Stimulated activated CD8-positive, alpha-beta memory T cell treated with anti-CD3 and anti-CD28 coated beads, Interleukin-4, amount 100 ng/mL, for 1 hour (primary cell): ENCODE results near the gene LYSMD1.

Experiments
- DNase-seq, 2 donors: peaks; one replicate each; pipeline ENCODE4 v3.0.0-alpha.2; 2020; ENCODE audit warnings: low read depth in 2 of 2, low spot score in 1 of 2

The LYSMD1 gene

GRCh38 chr1:151175863-151176262 lies 10.2 kb upstream of the LYSMD1 start, which contains the start of gene TMOD4:
TSS of gene TMOD4 (minus strand) at chr1:151175981. CDS start at chr1:151174875, 1,106 bp downstream.
- DNase-seq: no peak

GRCh38 chr1:151175041-151175741 lies 9.5 kb upstream of the LYSMD1 start:
- DNase-seq: no peak

GRCh38 chr1:151171190-151171589 lies 5.5 kb upstream of the LYSMD1 start:
- DNase-seq: no peak

- no peak for DNase-seq
These were observed 1.4 kb upstream of the LYSMD1 start for GRCh38 chr1:151167116-151167515.

GRCh38 chr1:151166505-151166956 lies 829 bp upstream of the LYSMD1 start:
- no peak for DNase-seq

GRCh38 chr1:151165281-151165737 lies 393 bp downstream of the LYSMD1 start:
- DNase-seq: no peak

GRCh38 chr1:151164732-151165280 lies 896 bp downstream of the LYSMD1 start:
- no peak for DNase-seq

GRCh38 chr1:151159373-151159772 lies 6.3 kb downstream of the LYSMD1 start:
- DNase-seq: no peak

GRCh38 chr1:151158751-151159251 lies 6.9 kb downstream of the LYSMD1 start:
- no peak for DNase-seq

GRCh38 chr1:151158326-151158725 lies 7.4 kb downstream of the LYSMD1 start:
- DNase-seq: no peak

- peak in 1 of 2 donors; percentile 34 for DNase-seq
These were observed 8.6 kb downstream of the LYSMD1 start for GRCh38 chr1:151157067-151157531.

GRCh38 chr1:151156515-151156819 lies 9.2 kb downstream of the LYSMD1 start, which contains the start of gene TNFAIP8L2:
TSS of gene TNFAIP8L2 (plus strand) at chr1:151156649. CDS start at chr1:151158698, 2,049 bp downstream.
- peak; percentile 56 to 60 for DNase-seq

- DNase-seq: no peak
These were observed 18.0 kb downstream of the LYSMD1 start for GRCh38 chr1:151147665-151148064.

- no peak for DNase-seq
These were observed 18.6 kb downstream of the LYSMD1 start for GRCh38 chr1:151147132-151147503.

- DNase-seq: peak; percentile 66 to 77
These were observed 19.1 kb downstream of the LYSMD1 start, which contains the start of gene SEMA6C for GRCh38 chr1:151146412-151147131. TSS of gene SEMA6C (minus strand) at chr1:151146631. CDS start at chr1:151142621, 4,010 bp downstream.

GRCh38 chr1:151146072-151146411 lies 19.7 kb downstream of the LYSMD1 start:
- no peak for DNase-seq

GRCh38 chr1:151145304-151146071 lies 20.2 kb downstream of the LYSMD1 start:
- no peak for DNase-seq

GRCh38 chr1:151144474-151145303 lies 21.0 kb downstream of the LYSMD1 start:
- no peak for DNase-seq

- no peak for DNase-seq
These were observed 21.7 kb downstream of the LYSMD1 start for GRCh38 chr1:151143986-151144385.

GRCh38 chr1:151143057-151143435 lies 22.7 kb downstream of the LYSMD1 start:
- DNase-seq: no peak
